ENCODE results near the gene IL12RB1. TPM values are rescaled to one million over a fixed set of nuclear protein-coding genes. Genes with fewer than 3 reads are reported as not detected.

Gene IL12RB1
- total RNA-seq: under 1 TPM in 2 of 4 donors, not detected in 2; 0.34 to 0.58 TPM

DNA sequence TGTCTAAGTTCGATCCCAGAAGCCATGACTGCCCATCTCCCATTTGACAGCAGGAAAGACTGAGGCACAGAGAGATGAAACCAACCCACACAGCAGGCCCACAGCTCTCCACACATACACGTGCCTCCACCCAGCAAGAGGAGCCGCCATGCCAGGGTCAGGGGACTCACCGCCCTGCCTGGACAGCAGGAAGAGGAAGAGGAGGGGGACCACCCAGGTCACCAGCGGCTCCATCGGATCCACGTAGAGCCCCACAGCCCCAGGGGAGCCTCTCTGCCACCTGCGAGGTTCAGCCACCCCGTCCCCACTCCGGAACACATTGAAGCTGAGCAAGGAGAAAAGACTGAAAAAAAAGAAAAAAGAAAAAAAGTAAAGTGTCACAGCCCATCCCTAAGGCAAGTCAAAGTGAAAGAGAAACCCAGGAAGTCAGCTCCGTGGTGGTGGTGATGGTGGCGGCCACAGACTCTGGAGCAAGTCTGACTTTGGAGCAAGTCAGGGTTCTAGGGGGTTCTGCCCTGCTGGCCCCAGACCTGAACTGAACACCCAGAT lies at the start of gene IL12RB1:
IL12RB1 (minus strand) TSS at position 345 of the 549 bp plus-strand sequence; CDS start at position 234, 111 bp downstream.
- WGBS, 2 donors: 31 to 39% methylated on average over 12 of the region's 12 CpGs
- intact Hi-C loops (cut with DNase I; ENCODE audit: low total_unique reads): no loop called here
- TF ChIP-seq, protein P1, sequence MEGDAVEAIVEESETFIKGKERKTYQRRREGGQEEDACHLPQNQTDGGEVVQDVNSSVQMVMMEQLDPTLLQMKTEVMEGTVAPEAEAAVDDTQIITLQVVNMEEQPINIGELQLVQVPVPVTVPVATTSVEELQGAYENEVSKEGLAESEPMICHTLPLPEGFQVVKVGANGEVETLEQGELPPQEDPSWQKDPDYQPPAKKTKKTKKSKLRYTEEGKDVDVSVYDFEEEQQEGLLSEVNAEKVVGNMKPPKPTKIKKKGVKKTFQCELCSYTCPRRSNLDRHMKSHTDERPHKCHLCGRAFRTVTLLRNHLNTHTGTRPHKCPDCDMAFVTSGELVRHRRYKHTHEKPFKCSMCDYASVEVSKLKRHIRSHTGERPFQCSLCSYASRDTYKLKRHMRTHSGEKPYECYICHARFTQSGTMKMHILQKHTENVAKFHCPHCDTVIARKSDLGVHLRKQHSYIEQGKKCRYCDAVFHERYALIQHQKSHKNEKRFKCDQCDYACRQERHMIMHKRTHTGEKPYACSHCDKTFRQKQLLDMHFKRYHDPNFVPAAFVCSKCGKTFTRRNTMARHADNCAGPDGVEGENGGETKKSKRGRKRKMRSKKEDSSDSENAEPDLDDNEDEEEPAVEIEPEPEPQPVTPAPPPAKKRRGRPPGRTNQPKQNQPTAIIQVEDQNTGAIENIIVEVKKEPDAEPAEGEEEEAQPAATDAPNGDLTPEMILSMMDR (IDR thresholded peaks at IDR 0.05): no peak
- no peak for TF ChIP-seq POLR2A (IDR thresholded peaks at IDR 0.05)
- no peak for DNase-seq (ENCODE audit: low spot score in 2 of 2)
- no peak within 1 kb of the TSS for H3K4me3 ChIP-seq (ENCODE audit: low read depth, poor library complexity, severe bottlenecking)

DNA sequence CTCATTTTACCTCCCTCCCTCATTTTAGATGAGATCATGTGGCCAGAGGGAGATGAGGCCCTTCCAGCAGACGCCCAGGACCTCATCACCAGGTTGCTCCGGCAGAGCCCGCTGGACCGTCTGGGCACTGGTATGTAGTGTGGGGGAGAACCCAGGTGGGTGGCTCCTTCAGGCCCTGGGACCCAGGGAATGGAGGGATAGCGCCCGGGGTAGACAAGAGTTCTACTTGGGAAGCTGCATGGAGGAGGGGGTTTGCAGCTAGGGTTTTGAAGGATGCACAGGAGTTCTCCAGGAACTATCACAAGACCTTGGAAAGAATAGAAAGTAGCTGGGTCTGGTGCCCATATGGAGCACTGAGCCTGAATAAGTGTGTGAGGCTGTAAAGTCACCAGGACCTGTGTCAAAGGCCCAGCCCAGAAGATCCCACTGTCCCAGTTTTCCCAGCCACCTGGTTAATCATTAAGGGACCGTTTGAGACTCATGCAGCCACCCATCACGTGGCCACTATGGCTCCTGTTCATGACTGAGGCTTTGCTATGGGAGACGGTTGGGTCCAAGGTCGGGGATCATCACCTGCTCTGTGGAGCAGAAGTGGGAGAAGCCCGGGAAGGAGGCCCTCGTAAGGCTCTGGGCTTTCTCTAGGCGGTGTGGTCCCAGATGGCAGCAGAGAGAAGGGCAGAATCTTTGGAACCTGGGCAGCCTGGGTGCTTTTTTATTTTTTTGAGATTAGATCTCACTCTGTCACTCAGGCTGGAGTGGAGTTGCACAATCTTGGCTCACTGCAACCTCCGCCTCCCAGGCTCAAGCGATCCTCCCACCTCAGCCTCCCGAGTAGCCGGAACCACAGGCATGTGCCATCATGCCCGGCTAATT lies 49.2 kb upstream of the IL12RB1 start:
- DNase-seq (ENCODE audit: low spot score in 2 of 2): no peak
- 88 to 92% methylated on average over 17 to 18 of the region's 18 CpGs for WGBS, 2 donors
- intact Hi-C loops (cut with DNase I; ENCODE audit: low total_unique reads): no loop called here
- H3K4me3 ChIP-seq (ENCODE audit: low read depth, poor library complexity, severe bottlenecking): no peak overlapping the region
- TF ChIP-seq, protein P1 (IDR thresholded peaks at IDR 0.05): no peak
- TF ChIP-seq POLR2A (IDR thresholded peaks at IDR 0.05): no peak

DNA sequence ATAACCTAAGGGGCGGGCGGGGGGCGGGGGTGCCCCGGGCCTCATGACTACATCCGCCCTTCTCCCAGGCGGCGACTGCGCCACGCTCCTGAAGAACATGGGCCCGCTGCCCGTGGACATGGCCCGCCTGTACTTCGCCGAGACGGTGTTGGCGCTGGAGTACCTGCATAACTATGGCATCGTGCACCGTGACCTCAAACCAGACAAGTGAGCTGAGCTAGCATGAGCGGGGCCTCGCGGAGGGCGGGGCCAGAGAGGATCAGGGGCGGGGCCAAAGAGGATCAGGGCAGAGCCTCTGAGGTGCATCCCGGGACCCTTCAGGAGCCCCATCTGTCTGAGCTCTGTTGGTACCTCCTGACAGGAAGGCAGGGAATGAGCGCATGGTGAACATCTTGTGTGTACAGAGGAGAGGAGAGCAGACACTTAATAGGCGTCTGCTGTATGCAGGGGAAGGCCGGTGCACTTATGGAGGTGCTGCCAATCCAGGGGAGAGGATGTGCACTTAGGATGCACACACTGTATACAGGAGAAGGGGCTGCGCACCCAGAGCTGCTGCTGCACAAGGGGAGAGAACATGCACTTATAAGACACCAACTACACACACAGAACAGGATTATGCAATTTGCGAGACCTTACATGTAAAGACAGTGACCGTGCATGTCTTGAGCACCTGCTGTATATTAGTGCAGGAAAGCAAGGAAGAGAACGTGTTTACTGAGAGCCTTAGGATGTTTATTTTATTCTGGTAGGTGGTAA lies 45.3 kb upstream of the IL12RB1 start:
- no peak overlapping the region for H3K4me3 ChIP-seq (ENCODE audit: low read depth, poor library complexity, severe bottlenecking)
- 73 to 83% methylated on average over 19 to 31 of the region's 31 CpGs for WGBS, 2 donors
- DNase-seq (ENCODE audit: low spot score in 2 of 2): no peak
- intact Hi-C loops (cut with DNase I; ENCODE audit: low total_unique reads): no loop called here
- TF ChIP-seq, protein P1 (IDR thresholded peaks at IDR 0.05): no peak
- no peak for TF ChIP-seq POLR2A (IDR thresholded peaks at IDR 0.05)

DNA sequence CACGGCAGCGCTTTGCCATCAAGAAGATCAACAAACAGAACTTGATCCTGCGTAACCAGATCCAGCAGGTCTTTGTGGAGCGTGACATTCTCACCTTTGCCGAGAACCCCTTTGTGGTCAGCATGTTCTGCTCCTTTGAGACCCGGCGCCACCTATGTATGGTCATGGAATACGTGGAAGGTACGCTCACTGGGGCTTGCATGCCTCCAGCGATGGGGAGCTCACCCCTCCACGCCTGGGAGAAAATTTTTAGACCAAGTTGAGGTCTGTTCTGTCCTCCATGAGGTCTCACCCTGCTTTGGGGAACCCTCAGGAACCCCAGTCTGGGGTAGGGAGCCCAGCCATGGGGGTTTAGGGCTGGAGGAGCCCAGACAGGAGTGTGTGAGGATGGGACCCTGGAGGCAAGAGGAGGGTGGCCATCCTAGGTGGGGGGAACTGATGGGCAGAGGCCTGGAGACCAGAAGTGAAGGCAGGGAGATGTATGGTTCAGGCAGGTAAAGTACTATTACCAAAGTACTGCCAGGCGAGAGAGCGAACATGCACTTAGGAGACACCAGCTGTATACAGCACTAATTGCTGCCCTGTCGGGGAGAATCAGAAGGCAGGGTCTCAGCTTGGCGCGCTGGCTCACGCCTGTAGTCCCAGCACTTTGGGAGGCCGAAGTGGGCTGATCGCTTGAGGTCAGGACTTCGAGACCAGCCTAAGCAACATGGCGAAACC lies 43.9 kb upstream of the IL12RB1 start:
- 95 to 98% methylated on average over 21 of the region's 21 CpGs for WGBS, 2 donors
- no peak for DNase-seq (ENCODE audit: low spot score in 2 of 2)
- H3K4me3 ChIP-seq (ENCODE audit: low read depth, poor library complexity, severe bottlenecking): no peak overlapping the region
- TF ChIP-seq, protein P1 (IDR thresholded peaks at IDR 0.05): no peak
- TF ChIP-seq POLR2A (IDR thresholded peaks at IDR 0.05): no peak
- intact Hi-C loops (cut with DNase I; ENCODE audit: low total_unique reads): no loop called here

DNA sequence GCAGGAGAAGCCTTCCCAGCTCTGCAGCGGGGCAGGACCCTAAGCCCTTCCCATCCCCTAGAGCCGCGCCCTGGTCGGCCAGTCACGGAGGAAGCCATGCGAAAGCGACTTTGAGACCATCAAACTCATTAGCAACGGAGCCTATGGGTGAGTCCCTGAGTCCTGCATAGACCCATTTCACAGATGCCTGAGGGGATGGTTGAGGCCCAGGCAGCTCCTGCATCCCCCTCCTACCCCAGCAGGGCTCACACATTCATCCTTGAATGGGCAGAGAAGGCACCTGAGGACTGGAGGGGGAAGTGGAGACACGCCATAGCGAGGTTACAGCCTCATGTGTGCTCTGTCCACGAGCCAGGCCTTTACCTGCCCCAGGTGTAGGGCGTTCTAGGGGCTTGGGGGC lies 42.1 kb upstream of the IL12RB1 start:
- H3K4me3 ChIP-seq (ENCODE audit: low read depth, poor library complexity, severe bottlenecking): no peak overlapping the region
- TF ChIP-seq, protein P1 (IDR thresholded peaks at IDR 0.05): no peak
- TF ChIP-seq POLR2A (IDR thresholded peaks at IDR 0.05): no peak
- intact Hi-C loops (cut with DNase I; ENCODE audit: low total_unique reads): no loop called here
- DNase-seq (ENCODE audit: low spot score in 2 of 2): no peak
- WGBS, 2 donors: 88 to 95% methylated on average over 11 to 12 of the region's 12 CpGs

Data from lower leg skin (tissue), 4 donors.